Sciatic nerve (tissue), 2 donors: Measurements from ENCODE around the gene PEX5L. TPM values are rescaled to one million over a fixed set of nuclear protein-coding genes. Genes with fewer than 3 reads are reported as not detected.
A peak's percentile ranks its signal among the peaks of the same experiment; 100 is the strongest.

Experiments
- ATAC-seq: fragments of 200-7000 bp; cut with Tn5 transposase; one replicate; pipeline ENCODE4 v1.9.1; 2020; ENCODE audit warnings: mild to moderate bottlenecking, moderate library complexity
- DNase-seq: peaks from one replicate; pipeline ENCODE4 v3.0.0-alpha.2; 2020; ENCODE audit warnings: low spot score
- intact Hi-C: fragments of 100-400 bp; cut with DNase I; formaldehyde crosslinking; loops from one replicate; pipeline ENCODE4 v1.14.2; 2022
- total RNA-seq: library from RNA; stranded (reverse); fragmentation: NEBNext Ultra II Directional; extraction: Animal tissue kit (Norgen Biotek cat#: 25700); gene quantifications from one replicate; pipeline ENCODE4 v1.2.1, GENCODE V29; 2021
- donor health status: DM: no; HTN: no; CAD: no.
- donor health status: DM: no; HTN: no; CAD: no.

Gene PEX5L
- total RNA-seq, 1 donor from 2014 or later: 70.6 TPM

GRCh38 chr3:179865861-179866505, 170.8 kb downstream of the PEX5L start:
- no peak for ATAC-seq
- no peak for DNase-seq
- intact Hi-C loops: no loop called here

DNA sequence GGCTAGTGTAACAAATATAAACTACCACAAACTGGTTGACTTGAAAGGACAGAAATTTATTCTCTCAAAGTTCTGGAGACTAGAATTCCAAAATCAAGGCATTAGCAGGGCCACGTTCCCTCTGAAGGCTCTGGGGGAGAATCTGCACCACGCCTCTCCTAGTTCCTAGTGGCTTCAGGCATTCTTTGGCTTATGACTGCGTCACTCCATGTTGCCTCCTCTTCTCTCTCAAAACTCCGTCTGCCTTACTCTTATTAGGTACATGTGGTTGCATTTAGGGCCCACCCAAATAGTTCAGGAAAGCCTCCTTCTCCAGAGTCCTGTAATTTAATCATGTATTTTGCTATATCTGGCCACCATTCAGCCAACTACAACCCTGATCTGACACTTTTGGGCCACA, 174.8 kb downstream of the PEX5L start:
- DNase-seq (no peak), ATAC-seq (no peak)
- intact Hi-C loops: no loop called here

DNA sequence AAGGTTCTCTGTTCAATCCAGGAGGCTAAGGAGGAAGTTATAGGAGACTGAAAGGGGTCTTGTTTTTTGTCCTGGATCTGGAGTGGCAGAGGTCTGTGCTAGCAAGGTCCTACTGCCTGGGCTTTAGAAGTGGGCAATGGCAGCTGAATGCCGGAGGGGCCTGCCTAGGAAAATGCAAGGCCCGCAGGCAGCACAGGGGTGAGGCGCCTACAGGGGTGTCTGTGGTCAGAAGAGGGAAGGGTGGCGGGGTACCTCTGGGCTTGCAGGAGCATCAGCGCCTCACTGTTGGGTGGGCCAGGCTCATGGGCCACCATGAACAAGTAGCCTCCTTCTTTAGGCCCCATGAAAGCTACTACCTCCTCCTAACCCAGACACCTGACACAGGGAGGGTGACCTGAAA, 175.4 kb downstream of the PEX5L start:
- intact Hi-C loops: no loop called here
- ATAC-seq (no peak), DNase-seq (no peak)

- intact Hi-C loops: no loop called here
- DNase-seq (no peak), ATAC-seq (no peak)
Measured at GRCh38 chr3:179860275-179861107, 176.2 kb downstream of the PEX5L start.

DNA sequence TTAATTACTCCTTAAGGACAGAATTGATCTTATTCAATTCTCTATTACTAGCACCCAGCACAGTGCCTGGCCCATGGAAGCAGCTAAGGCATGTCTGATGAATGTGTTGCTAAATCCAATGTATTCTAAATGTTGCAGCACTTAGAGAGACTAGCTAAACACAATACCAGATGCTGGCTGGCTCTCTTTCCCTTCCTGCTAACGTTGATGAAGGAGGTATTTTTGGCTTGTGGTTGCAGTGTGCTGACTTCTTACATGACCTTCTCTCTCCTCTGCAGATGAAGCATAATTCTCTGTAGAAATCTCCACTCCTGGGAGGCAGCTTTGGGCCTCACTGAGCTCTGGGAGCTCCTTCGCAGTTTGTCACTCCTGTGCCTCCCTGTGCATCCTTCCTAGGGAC, 183.6 kb downstream of the PEX5L start:
- intact Hi-C loops: no loop called here
- no peak for DNase-seq

GRCh38 chr3:179852142-179852905, 184.4 kb downstream of the PEX5L start:
- intact Hi-C loops: no loop called here
- ATAC-seq (no peak), DNase-seq (no peak)

More for the DNA sequence above, 183.6 kb downstream of the PEX5L start:
- ATAC-seq: peak; percentile 20

DNA sequence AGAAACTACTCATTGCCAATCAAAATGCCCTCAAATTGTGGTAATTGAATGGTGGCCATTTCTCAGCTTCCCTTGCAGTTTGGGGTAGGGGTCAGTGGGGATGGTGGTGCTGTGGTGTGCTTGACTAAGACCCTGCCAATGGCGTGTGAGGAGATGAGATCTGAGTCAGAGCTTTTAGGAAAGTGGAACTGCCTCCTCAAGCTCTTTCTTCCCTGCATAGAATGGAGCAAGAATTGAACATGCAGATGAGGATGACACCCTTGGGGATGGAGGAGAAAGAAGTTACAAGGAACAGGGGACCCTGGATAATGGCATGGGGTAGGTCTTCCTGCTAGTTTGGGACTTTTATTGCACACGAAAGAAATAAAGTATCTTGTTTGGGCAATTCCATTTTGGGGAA, 188.0 kb downstream of the PEX5L start:
- no peak for DNase-seq
- intact Hi-C loops: no loop called here
- ATAC-seq: no peak

GRCh38 chr3:179842061-179842460, 194.7 kb downstream of the PEX5L start:
- intact Hi-C loops: no loop called here
- ATAC-seq (no peak), DNase-seq (no peak)

DNA sequence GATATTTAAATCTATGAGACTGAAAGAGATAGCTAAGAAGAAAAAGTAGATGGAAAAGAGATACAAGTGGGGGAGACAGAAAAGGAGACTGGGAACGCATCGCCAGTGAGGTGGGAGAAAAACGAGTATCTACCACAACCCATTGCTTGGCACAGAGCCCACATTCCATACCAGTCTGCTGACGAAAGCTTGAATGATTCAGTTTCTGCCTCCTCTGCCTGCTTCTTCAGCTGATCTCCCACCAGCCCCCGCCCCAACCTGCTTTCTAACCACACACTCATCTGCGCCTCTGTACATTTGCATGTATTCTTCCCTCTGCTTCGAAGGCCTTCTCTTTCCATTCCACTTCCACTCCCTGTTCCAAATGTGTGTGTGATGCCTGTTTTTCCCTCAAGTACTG, 195.8 kb downstream of the PEX5L start:
- no peak for ATAC-seq
- intact Hi-C loops: no loop called here
- DNase-seq: no peak

DNA sequence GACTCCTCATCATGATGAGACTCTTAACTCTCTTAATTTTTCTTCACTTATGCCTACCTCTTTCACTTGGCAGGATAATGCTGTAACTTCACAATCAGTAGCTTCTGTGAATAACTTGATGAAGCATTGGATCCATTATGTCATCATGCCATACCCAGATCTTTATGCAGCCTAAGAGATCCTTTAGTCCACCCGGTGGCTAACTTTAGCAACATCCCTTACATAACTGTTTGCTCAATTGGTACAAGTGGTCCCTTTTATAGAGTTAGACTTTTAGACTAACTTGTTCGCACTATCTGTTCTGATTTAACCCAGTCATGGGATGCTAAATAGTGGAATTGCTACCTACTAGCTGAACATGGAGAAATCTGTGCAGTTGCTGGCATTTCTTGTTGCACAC, 199.4 kb downstream of the PEX5L start:
- DNase-seq (no peak), ATAC-seq (no peak)
- intact Hi-C loops: no loop called here

DNA sequence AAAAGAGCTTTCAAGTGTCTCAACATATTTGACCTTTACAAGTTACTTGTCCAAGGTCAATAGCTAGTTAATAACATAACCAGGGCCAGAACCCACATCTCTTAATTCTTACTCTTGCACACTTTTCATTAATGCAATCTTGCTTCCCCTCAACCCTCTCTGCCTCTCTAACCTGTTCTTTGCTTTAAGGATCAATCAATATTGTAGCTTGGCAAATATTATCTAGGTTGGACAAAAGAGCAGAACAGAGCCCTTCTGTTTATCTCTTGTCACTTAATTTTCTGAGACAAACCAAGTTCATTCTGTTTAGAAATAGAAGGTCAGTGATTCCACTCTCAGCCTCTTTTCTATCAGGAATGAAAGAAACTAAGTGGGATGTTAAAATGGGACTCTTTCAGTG, 203.4 kb downstream of the PEX5L start:
- DNase-seq (no peak), ATAC-seq (no peak)
- intact Hi-C loops: no loop called here

DNA sequence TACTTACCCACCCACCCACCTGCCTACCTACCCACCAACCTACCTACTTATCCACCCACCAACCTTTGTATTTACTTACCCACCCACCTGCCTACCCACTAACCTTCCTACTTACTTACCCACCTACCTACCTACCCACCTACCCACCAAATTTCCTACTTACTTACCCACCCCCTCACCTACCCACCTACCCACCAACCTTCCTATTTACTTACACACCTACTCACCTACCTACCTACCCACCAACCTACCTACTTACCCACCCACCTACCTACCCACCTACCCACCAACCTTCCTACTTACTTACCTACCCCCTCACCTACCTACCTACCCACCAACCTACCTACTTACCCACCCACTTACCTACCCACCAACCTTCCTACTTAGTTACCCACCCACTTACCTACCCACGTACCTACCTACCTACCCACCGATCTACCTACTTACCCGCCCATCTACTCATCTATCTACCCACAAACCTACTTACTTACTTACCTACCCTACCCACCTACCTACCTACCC, 204.3 kb downstream of the PEX5L start:
- ATAC-seq (peak; percentile 14), DNase-seq (no peak)
- intact Hi-C loops: no loop called here

- no peak for DNase-seq
- no peak for ATAC-seq
- intact Hi-C loops: no loop called here
Measured at GRCh38 chr3:179829401-179829800, 207.3 kb downstream of the PEX5L start.

- no peak for ATAC-seq
Measured at GRCh38 chr3:179828738-179829137, 208.0 kb downstream of the PEX5L start.

GRCh38 chr3:179826247-179826637, 210.5 kb downstream of the PEX5L start:
- no peak for ATAC-seq
- no peak for DNase-seq
- intact Hi-C loops: no loop called here

More at GRCh38 chr3:179828738-179829137, 208.0 kb downstream of the PEX5L start:
- DNase-seq: no peak
- intact Hi-C loops: no loop called here

- intact Hi-C loops: no loop called here
- DNase-seq (no peak), ATAC-seq (no peak)
Measured at GRCh38 chr3:179825527-179826246, 211.1 kb downstream of the PEX5L start.

DNA sequence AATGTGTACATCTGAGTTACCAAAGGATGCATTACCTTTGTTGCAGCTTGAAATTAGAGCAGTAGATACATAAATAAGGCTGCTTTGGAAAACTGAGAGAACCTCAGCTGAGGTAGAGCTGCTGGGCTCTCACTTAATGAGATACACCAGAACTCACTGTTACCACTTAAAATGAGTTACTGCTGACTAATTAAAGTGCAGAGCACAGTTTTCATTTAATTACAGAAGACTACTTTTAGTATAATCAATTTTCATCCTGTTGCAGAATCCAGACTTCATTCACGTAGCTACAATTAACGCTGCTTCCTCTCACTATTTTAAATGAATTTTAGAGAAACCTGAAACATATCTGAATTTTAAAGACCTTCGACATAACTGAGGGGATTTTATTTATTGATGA, 214.4 kb downstream of the PEX5L start:
- DNase-seq: no peak
- no peak for ATAC-seq
- intact Hi-C loops: no loop called here

- no peak for ATAC-seq
- intact Hi-C loops: no loop called here
- no peak for DNase-seq
Measured at GRCh38 chr3:179819379-179819778, 217.4 kb downstream of the PEX5L start.

- DNase-seq: no peak
- intact Hi-C loops: no loop called here
- ATAC-seq: no peak
Measured at GRCh38 chr3:179812096-179812382, 224.7 kb downstream of the PEX5L start.
